GM19238 (cell line): ENCODE results near the gene SELENOV.
A peak's percentile ranks its signal among the peaks of the same experiment; 100 is the strongest.

ENCODE experiments used
- DNase-seq: peaks from one replicate; pipeline ENCODE4 v3.0.0; 2011; ENCODE audit warnings: low spot score; ENCODE audit not compliant: insufficient read length

Gene SELENOV

GRCh38 chr19:39557811-39558623 lies 43.1 kb downstream of the SELENOV start:
- DNase-seq, result peak; percentile 32

GRCh38 chr19:39558624-39559117 lies 43.7 kb downstream of the SELENOV start:
- no peak for DNase-seq

- no peak for DNase-seq
These were observed 48.5 kb downstream of the SELENOV start for GRCh38 chr19:39563408-39563807.

GRCh38 chr19:39566064-39566463 lies 51.1 kb downstream of the SELENOV start:
- DNase-seq, result no peak

GRCh38 chr19:39568604-39569003 lies 53.7 kb downstream of the SELENOV start:
- DNase-seq, result no peak
